Measurements from ENCODE around the gene NOTO. TPM values are rescaled to one million over a fixed set of nuclear protein-coding genes. Genes with fewer than 3 reads are reported as not detected.

The NOTO gene
- total and polyA plus RNA-seq, 3 experiments from 2014 or later = not detected

DNA sequence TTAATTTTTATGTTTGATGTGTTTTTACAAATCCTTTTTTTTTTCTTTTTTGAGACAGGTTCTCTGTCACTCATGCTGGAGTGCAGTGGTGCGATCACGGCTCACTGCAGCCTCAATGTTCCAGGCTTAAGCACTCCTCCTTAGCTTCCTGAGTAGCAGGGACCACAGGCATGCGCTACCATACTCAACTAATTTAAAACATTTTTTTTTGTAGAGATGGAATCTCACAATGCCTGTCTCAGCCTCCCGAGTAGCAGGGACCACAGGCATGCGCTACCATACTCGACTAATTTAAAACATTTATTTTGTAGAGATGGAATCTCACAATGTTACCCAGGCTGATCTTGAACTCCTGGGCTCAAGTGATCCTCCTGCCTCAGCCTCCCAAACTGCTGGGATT is 3.2 kb downstream of the NOTO start:
- Mint-ChIP-seq H3K4me3 (no peak overlapping the region), H3K36me3 (no peaks in the 10 kb centered on the region), H3K9me3 (no peaks in the 10 kb centered on the region), H3K27ac (no peak overlapping the region), H3K27me3 (peaks cover 42% of the 10 kb centered on the region in 2 donors), H3K4me1 (peaks cover 5 to 12% (median 6%) of the 10 kb centered on the region in 3 donors)
- Histone ChIP-seq H3K4me1 (ENCODE audit: insufficient read depth, low read length) (no peaks in the 10 kb centered on the region), H3K27ac (ENCODE audit: low read depth, low read length) (no peak overlapping the region), H3K27me3 (ENCODE audit: insufficient read depth, low read length, poor library complexity, severe bottlenecking) (peaks cover 13% of the 10 kb centered on the region), H3K36me3 (ENCODE audit: insufficient read depth, low read length) (no peaks in the 10 kb centered on the region), H3K4me3 (ENCODE audit: low read length) (no peak overlapping the region), H3K9me3 (ENCODE audit: low read length) (no peaks in the 10 kb centered on the region)
- ChIA-PET POLR2A (no interaction called here), CTCF (no interaction called here)
- DNase-seq = no peak

DNA sequence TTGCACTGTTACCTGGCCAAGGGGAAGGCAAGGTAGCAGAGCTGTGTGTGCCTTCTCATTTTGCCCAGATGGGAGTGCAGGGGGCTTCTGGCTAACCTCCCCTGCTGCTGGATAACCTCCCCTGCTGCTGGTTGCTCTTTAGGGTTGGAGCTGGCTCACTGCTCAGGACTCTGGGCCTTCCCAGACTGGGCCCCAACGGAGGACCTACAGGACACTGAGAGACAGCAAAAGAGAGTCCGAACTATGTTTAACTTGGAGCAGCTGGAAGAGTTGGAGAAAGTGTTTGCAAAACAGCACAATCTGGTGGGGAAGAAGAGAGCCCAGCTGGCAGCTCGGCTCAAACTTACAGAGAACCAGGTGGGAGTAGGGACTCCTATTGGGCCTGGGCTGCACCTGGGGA is 5.9 kb downstream of the NOTO start:
- POLR2A ChIA-PET = no interaction called here
- Histone ChIP-seq H3K4me3 (ENCODE audit: low read length) (no peak overlapping the region), H3K27me3 (ENCODE audit: insufficient read depth, low read length, poor library complexity, severe bottlenecking) (peaks cover 9% of the 10 kb centered on the region), H3K27ac (ENCODE audit: low read depth, low read length) (no peak overlapping the region), H3K4me1 (ENCODE audit: insufficient read depth, low read length) (peaks cover 13% of the 10 kb centered on the region), H3K36me3 (ENCODE audit: insufficient read depth, low read length) (no peaks in the 10 kb centered on the region), H3K9me3 (ENCODE audit: low read length) (no peaks in the 10 kb centered on the region)
- Mint-ChIP-seq H3K36me3 (no peaks in the 10 kb centered on the region), H3K4me3 (no peak overlapping the region), H3K27ac (no peak overlapping the region), H3K9me3 (no peaks in the 10 kb centered on the region), H3K27me3 (peaks cover 30 to 34% of the 10 kb centered on the region in 2 donors), H3K4me1 (peaks cover 2 to 13% (median 6%) of the 10 kb centered on the region in 3 donors)
- CTCF ChIA-PET = no interaction called here
- DNase-seq = no peak

DNA sequence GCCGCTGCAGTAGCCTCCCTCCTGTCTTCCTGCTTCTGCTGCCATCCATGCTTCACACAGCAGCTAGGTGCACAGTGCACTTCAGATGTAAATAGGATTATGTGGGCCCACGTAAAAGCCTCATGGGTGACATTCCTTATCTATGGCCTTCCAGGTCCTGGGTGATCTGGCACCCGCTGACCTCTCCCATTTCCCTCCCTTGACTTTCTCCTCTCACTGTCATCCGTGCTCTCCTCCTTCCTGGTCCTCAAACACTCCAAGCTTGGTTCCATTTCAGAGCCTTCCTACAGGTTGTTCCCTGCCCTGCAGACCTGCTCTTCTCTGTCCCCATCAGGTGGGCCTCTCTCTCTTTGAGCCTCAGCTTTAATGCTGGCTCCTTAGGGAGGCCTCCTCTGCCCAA is 7.6 kb downstream of the NOTO start:
- Histone ChIP-seq H3K27ac (ENCODE audit: low read depth, low read length) (no peak overlapping the region), H3K36me3 (ENCODE audit: insufficient read depth, low read length) (no peaks in the 10 kb centered on the region), H3K9me3 (ENCODE audit: low read length) (no peaks in the 10 kb centered on the region), H3K27me3 (ENCODE audit: insufficient read depth, low read length, poor library complexity, severe bottlenecking) (no peaks in the 10 kb centered on the region), H3K4me3 (ENCODE audit: low read length) (no peak overlapping the region), H3K4me1 (ENCODE audit: insufficient read depth, low read length) (peaks cover 24% of the 10 kb centered on the region)
- Mint-ChIP-seq H3K27me3 (peaks cover 18 to 21% of the 10 kb centered on the region in 2 donors), H3K4me3 (no peak overlapping the region), H3K36me3 (peaks cover 0 to 4% (median 0%) of the 10 kb centered on the region in 3 donors), H3K27ac (no peak overlapping the region), H3K4me1 (peaks cover 18 to 27% (median 19%) of the 10 kb centered on the region in 3 donors), H3K9me3 (no peaks in the 10 kb centered on the region)
- CTCF ChIA-PET = interaction anchor here (0.5 to 5.1 kb wide), 6 partner anchors 8 to 159 kb away, joined by 3 to 52 read pairs (median 4); partner anchors contain the start of gene NOTO
- POLR2A ChIA-PET = no interaction called here
- DNase-seq = no peak

DNA sequence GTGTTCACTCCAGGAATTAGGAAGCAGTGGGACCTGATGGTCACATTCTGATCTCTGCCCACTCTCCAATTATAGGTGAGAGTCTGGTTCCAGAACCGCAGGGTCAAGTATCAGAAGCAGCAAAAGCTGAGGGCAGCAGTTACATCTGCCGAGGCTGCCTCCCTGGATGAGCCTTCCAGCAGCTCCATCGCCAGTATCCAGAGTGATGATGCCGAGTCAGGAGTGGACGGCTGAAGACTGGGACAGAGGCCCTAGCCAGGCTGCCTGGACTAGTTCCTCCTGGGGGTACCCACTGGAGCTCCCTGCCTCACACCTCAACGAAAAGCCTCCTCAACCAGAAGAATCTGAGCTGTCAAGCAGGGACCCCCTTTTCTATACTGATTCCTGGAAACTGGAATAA is 8.3 kb downstream of the NOTO start:
- H3K4me1 ChIP-seq (ENCODE audit: insufficient read depth, low read length) = peaks cover 28% of the 10 kb centered on the region
- POLR2A ChIA-PET = no interaction called here
- H3K27me3 ChIP-seq (ENCODE audit: insufficient read depth, low read length, poor library complexity, severe bottlenecking) = no peaks in the 10 kb centered on the region
- DNase-seq = no peak
- peaks cover 24 to 34% (median 26%) of the 10 kb centered on the region in 3 donors for H3K4me1 Mint-ChIP-seq
- no peak overlapping the region for H3K4me3 ChIP-seq (ENCODE audit: low read length)
- CTCF ChIA-PET = interaction anchor here (0.5 to 5.1 kb wide), 8 partner anchors 8 to 159 kb away, joined by 3 to 52 read pairs (median 4); partner anchors contain the start of genes CCT7, NOTO and PRADC1
- H3K27ac Mint-ChIP-seq = no peak overlapping the region
- peaks cover 0 to 4% (median 0%) of the 10 kb centered on the region in 3 donors for H3K36me3 Mint-ChIP-seq
- peaks cover 16 to 17% of the 10 kb centered on the region in 2 donors for H3K27me3 Mint-ChIP-seq
- H3K27ac ChIP-seq (ENCODE audit: low read depth, low read length) = no peak overlapping the region
- no peak overlapping the region for H3K4me3 Mint-ChIP-seq
- no peaks in the 10 kb centered on the region for H3K9me3 Mint-ChIP-seq
- H3K9me3 ChIP-seq (ENCODE audit: low read length) = no peaks in the 10 kb centered on the region
- no peaks in the 10 kb centered on the region for H3K36me3 ChIP-seq (ENCODE audit: insufficient read depth, low read length)

DNA sequence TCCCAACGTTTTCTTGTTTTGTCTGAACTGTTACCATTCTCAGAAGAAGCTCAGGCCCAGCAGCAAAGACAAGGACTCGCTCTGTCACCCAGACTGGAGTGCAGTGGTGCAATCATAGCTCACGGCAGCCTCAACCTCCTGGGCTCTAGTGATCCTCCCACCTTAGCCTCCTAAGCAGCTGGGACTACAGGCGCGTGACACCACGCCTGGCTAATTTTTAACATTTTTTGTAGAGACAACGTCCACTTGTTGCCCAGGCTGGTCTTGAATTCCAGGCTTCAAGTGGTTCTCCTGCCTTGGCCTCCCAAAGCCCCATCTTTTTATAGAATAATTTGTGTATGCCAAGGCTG is 9.7 kb downstream of the NOTO start:
- Histone ChIP-seq H3K4me1 (ENCODE audit: insufficient read depth, low read length) (peaks cover 28% of the 10 kb centered on the region), H3K27ac (ENCODE audit: low read depth, low read length) (no peak overlapping the region), H3K4me3 (ENCODE audit: low read length) (no peak overlapping the region), H3K27me3 (ENCODE audit: insufficient read depth, low read length, poor library complexity, severe bottlenecking) (no peaks in the 10 kb centered on the region), H3K9me3 (ENCODE audit: low read length) (no peaks in the 10 kb centered on the region), H3K36me3 (ENCODE audit: insufficient read depth, low read length) (no peaks in the 10 kb centered on the region)
- Mint-ChIP-seq H3K27me3 (peaks cover 9 to 13% of the 10 kb centered on the region in 2 donors), H3K27ac (peak overlapping the region in 2 of 8 donors; percentile 37 to 88), H3K36me3 (peaks cover 0 to 4% (median 0%) of the 10 kb centered on the region in 3 donors), H3K9me3 (no peaks in the 10 kb centered on the region), H3K4me3 (no peak overlapping the region), H3K4me1 (peaks cover 26 to 38% (median 29%) of the 10 kb centered on the region in 3 donors)
- ChIA-PET POLR2A (interaction anchor here (0.6 to 2.1 kb wide), 3 partner anchors 22 to 173 kb away, joined by 3 to 12 read pairs (median 4); partner anchors contain the start of genes ALMS1, CCT7 and PRADC1), CTCF (interaction anchor here (0.6 to 5.1 kb wide), 17 partner anchors 10 to 352 kb away, joined by 3 to 52 read pairs (median 6); partner anchors contain the start of genes ALMS1, CCT7, NOTO and PRADC1)
- no peak for DNase-seq

DNA sequence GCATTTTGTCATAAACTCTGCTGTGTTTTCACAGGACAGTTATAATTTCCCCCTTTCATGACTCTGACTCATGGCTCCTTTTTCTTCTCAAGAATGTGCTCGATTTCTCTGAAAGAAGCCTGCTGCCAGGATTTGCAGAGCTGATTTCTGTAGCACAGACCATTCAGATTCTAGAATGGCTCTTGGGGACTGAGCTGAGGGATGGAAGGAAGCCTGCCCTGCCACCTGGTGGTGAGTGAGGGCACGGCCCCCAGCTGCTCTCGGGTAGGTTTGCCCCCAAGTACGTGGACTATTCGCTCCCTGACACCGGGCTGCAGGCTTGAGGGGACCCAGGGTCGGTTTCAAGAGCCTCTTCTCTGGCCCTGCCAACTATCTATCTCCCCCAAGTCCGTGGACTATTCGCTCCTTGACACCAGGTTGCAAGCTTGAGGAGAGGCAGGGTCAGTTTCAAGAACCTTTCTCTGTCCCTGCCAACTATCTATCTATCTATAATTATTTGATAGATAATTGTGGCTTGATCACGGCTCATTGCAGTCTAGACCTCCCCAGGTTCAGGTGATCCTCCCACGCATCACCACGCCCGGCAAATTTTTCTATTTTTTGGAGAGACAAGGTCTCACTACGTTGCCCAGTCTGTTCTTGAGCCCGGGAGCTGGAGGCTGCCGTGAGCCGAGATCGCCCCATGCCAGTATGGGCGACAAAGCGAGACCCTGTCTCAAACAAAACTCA is 10.2 kb downstream of the NOTO start:
- ChIA-PET CTCF (interaction anchor here (0.6 to 5.1 kb wide), 18 partner anchors 10 to 352 kb away, joined by 3 to 52 read pairs (median 6); partner anchors contain the start of genes ALMS1, CCT7, NOTO and PRADC1), POLR2A (interaction anchor here (0.6 to 2.1 kb wide), 3 partner anchors 21 to 173 kb away, joined by 3 to 12 read pairs (median 4); partner anchors contain the start of genes ALMS1, CCT7 and PRADC1)
- peak overlapping the region; percentile 58 to 95 (median 68) for H3K4me3 Mint-ChIP-seq
- no peaks in the 10 kb centered on the region for H3K9me3 Mint-ChIP-seq
- Histone ChIP-seq H3K27ac (ENCODE audit: low read depth, low read length) (peak overlapping the region; percentile 61), H3K4me1 (ENCODE audit: insufficient read depth, low read length) (peaks cover 28% of the 10 kb centered on the region), H3K36me3 (ENCODE audit: insufficient read depth, low read length) (no peaks in the 10 kb centered on the region), H3K9me3 (ENCODE audit: low read length) (no peaks in the 10 kb centered on the region), H3K4me3 (ENCODE audit: low read length) (no peak overlapping the region), H3K27me3 (ENCODE audit: insufficient read depth, low read length, poor library complexity, severe bottlenecking) (no peaks in the 10 kb centered on the region)
- H3K4me1 Mint-ChIP-seq = peaks cover 28 to 38% (median 29%) of the 10 kb centered on the region in 3 donors
- peaks cover 0 to 4% (median 0%) of the 10 kb centered on the region in 3 donors for H3K36me3 Mint-ChIP-seq
- peak; percentile 56 to 77 (median 60) for DNase-seq
- H3K27me3 Mint-ChIP-seq = peaks cover 5 to 13% of the 10 kb centered on the region in 2 donors
- H3K27ac Mint-ChIP-seq = peak overlapping the region in 7 of 8 donors; percentile 10 to 96 (median 53)

DNA sequence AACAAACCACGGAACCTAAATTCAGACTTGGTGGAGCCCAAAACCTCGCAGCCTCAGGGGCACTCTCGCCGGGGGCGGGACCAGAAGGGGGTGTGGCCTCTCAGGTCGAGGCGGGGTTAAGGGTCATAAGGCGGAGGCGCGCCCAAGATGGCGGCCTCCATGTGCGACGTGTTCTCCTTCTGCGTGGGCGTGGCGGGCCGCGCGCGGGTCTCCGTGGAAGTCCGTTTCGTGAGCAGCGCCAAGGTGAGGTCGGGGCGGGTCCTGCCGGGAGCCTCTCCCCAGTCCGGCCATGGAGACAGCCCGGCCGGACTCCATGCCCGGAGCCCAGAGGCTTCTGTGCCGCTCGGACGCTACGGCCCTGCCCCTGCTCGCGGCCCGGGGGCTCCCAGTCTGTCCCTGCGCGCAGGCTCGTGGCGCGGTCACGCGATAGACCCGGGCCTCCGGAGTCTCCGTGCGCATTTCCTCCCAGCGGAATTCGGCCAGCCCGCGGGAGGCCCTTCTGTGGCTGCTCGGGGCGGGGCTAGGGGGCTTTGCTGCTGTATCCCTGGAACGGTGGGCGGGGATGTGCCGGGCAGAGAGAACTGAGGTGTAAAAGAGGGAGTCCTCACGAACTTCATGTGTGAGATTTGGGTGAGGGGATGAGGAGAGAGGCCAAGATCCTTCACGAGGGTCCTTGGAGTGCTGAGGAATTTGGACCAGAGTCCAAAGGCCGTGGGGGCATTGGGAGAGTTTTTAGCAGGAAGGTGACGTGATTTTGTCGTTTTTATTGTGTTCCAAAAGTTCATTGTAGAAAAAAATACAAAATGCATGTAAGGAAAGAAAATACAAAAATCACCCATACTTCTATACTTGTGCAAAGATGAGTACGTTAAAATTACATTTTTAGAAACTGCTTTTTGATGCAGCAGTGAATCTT is 12.0 kb downstream of the NOTO start, which contains the start of gene SMYD5:
Gene SMYD5 (plus strand): TSS at position 126 of the 916 bp plus-strand sequence. CDS start 22 bp downstream, at position 148.
- Histone ChIP-seq H3K4me3 (ENCODE audit: low read length) (peak within 1 kb of the TSS; percentile 80), H3K27me3 (ENCODE audit: insufficient read depth, low read length, poor library complexity, severe bottlenecking) (no peaks in the 10 kb centered on the region), H3K4me1 (ENCODE audit: insufficient read depth, low read length) (peaks cover 28% of the 10 kb centered on the region), H3K27ac (ENCODE audit: low read depth, low read length) (peak within 1 kb of the TSS; percentile 61), H3K36me3 (ENCODE audit: insufficient read depth, low read length) (peaks cover 3% of the 10 kb centered on the region), H3K9me3 (ENCODE audit: low read length) (no peaks in the 10 kb centered on the region)
- Mint-ChIP-seq H3K9me3 (no peaks in the 10 kb centered on the region), H3K36me3 (peaks cover 0 to 12% (median 0%) of the 10 kb centered on the region in 3 donors), H3K4me3 (peak within 1 kb of the TSS; percentile 85 to 96 (median 94)), H3K27ac (peak within 1 kb of the TSS; percentile 85 to 97 (median 96)), H3K4me1 (peaks cover 28 to 38% (median 29%) of the 10 kb centered on the region in 3 donors), H3K27me3 (peaks cover under 1 to 2% of the 10 kb centered on the region in 2 donors)
- POLR2A ChIA-PET = interaction anchor here (0.8 to 2.1 kb wide), 3 partner anchors 19 to 70 kb away, joined by 3 to 12 read pairs (median 10); partner anchors contain the start of genes CCT7 and PRADC1
- DNase-seq = peak; percentile 86 to 93 (median 89)
- CTCF ChIA-PET = interaction anchor here (0.9 to 5.1 kb wide), 6 partner anchors 14 to 322 kb away, joined by 3 to 52 read pairs (median 6); no protein-coding TSS in a partner anchor

Data from CD8-positive, alpha-beta memory T cell (primary cell).